NCI-H2107 treated with DMSO at 0.1 percent for 48 hours (cell line): Measurements from ENCODE around the gene ITGA3.
"Not testable (repeated sequence)": the region's sequence is repeated elsewhere in the genome, so short reads cannot be mapped to it uniquely, and the experiment has no call there.

Experiments
- DNase-seq: peaks from one replicate; lab custom pipeline; 2025; ENCODE audit not compliant: unreplicated experiment; lab: John Stamatoyannopoulos, UW

Gene ITGA3

DNA sequence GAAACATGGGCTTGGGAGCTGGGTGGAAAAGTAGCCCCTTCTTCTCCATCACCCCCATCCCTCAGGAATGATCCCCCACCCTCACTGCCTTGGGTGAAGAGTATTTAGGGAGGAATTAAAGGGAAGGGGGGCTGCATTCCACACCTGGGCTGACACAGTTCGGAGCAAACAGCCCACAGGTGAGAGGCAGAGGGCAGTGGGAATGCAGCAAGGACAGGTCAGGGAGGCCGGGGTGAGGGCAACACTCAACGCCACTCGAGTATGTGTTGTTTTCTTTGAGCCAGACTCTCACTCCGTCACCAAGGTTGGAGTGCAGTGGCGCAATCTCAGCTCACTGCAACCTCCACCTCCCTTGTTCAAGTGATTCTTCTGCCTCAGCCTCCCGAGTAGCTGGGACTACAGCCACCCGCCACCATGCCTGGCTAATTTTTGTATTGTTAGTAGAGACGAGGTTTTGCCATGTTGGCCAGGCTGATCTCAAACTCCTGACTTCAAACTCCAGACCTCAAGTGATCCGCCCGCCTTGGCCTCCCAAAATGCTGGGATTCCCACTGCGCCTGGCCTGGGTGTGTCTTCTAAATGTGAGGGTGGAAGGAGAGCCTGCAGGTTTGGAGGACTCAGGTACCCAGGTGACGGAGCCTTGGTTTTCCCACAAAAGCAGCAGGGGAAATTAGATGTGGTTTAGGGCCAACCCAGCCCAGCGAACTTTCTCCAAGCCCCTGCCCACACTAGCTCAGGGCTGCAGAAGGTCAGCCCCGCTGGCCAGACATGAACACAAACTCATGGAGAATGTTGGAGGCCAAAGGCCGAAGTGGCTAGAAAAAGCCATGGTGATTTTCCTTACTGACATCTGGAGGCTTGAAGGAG lies 21.2 kb upstream of the ITGA3 start:
- DNase-seq: no peak

DNA sequence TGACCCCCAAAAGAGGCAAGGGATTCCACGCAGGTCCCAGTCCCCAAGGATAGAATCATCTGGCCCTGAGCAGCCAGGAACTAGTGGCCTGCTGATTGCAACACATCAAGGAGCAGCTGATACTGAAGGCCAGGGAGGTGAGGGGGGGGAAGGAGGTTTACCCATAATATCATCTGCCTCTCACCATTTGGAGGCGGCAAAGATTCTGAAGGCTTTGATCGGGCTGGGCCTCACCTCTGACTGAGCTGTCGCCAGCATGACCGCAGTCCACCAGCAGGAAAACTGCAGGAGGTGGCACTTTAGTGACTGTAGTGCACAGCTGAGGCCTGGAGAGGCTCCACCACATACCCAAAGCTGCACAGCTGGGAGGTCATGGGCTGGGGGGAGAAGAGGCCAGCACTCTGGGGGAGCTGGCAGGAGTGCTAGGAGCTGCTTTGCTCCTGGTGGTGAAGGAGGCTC lies 20.5 kb upstream of the ITGA3 start:
- DNase-seq: no peak

DNA sequence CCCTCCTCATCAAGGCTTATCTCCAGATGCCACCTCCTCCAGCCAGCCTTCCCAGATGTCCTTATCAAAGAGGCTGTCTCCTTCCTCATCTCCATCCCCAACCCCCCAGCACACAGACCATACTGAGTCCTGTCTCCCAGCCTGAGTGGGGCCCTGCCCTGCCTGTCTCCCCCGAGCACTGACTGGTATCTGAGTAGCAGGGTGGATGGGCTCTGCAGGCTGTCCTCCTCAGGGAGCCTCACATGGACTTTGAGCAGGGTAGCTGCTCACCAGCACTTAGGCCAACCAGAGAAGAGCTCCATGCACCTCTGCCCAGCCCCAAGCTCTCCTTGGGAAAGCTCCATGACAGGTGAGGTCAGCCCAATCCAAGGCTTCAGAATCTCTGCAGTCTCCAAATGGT lies 20.0 kb upstream of the ITGA3 start:
- no peak for DNase-seq

DNA sequence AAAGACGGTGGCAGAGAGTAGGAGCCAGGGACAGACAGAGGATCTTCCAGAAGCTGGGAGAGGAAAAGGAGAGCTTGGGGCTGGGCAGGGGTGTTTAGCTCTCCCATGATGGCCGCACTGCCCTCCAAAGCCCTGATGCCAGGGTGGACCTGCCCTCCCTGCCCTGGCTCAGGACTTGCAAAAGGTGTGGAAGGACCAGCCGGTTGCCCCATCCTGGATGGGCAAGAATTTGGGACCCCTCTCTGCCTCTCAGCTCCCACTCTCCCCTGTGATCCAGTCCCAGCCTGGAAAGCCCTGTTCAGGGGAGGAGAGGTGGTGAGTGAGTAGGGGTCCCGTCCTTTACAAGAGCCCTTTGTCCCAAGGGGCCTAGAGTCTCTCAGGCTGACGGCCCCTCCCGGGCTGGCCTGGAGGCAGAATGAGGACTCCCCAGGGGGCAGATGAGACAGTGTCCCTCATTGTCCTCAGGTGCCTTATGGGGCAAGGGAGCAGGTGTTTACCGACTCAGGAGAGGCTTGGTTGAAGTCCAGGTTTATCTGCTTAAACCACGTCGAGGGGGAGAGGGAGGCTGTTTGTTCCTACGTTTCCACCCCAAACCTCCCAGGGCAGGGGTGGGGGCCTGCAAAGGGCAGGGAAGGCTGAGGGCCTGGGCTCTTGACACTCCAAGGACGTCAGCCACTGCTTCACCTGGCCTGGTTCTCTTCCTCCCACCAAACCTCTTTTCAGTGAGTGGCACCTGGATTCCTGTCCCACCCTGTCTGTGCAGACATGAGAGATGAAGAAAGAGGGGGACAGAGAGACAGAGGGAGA lies 19.3 kb upstream of the ITGA3 start:
- no peak for DNase-seq

DNA sequence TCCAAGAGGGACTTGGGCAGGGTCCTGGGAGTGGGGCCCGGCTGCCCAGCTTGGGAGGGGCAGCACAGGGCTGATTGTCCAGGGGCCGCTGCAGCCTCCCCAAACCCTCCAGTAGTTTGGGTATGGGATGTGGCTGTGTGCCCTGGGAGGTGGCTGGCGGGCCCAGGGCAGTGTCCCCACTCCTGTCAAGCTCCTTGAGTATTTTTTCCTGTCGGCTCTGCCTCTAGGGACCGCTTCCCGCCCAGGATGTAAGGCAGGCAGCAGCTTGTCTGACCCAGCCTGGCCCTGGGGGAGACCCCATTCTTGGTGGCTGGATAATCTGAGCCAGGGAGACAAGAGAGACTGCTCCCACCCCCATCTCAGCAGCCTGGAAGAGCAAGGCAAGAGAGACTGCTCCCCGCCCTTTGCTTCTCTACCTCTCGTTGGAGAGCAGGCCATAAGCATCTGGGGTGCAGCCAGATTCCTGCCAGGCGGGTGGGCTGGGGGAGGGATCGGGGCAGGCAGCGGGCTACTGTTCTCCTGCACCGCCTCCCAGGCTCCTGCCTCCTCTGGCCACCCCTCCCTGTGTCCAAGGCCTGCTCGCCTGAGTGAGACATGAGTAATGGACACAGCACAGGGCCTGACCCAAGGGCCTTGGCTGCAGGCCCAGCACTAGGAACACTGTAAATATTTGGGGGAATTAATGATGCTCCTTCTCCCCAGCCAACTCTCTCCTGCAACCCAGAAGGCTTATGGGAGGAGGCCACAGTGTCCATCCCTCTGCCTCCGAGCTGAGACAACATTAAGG lies 18.4 kb upstream of the ITGA3 start:
- DNase-seq: no peak

DNA sequence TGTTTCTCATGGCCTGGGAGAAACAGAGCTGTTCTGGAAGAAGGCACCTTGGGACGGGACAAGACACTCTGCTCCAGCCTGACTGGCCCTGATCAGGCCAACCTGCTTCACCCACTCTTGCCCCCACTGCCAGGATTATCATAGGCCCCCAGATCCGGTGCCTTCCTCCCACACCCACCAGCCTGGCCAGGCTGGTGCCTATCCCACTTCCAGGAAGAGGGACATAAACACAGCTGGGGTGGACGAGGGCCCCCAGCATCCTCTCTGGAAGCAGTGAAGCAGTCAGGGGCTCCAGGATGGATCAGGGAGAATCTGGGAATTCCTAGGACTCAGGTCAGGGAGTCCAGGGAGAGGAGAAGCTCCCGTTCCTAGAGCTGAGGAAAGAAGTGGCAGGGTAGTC lies 16.9 kb upstream of the ITGA3 start:
- no peak for DNase-seq

DNA sequence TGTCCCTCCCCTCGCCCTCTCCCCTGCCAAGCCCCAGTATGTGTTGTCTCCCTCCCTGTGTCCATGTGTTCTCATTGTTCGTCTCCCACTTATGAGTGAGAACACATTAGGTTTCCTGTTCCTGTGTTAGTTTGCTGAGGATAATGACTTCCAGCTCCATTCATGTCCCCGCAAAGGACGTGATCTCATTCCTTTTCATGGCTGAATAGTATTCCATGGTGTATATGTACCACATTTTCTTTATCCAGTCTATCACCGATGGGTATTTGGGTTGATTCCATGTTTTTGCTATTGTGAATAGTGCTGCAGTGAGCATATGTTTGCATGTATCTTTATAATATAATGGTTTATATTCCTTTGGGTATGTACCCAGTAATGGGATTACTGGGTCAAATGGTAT lies 15.4 kb upstream of the ITGA3 start:
- DNase-seq: not testable (repeated sequence)

DNA sequence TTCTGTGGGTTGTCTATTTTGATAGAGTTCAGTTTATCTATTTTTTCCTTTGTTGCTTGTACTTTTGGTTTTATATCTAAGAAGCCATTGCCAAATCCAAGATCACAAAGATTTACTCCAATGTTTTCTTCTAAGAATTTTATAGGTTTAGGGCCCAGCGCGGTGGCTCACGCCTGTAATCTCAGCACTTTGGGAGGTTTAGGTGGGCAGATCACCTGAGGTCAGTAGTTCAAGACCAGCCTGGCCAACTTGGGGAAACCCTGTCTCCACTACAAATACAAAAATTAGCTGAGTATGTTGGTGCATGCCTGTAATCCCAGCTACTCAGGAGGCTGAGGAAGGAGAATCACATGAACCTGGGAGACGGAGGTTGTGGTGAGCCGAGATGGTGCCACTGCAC lies 13.7 kb upstream of the ITGA3 start:
- DNase-seq: no peak

DNA sequence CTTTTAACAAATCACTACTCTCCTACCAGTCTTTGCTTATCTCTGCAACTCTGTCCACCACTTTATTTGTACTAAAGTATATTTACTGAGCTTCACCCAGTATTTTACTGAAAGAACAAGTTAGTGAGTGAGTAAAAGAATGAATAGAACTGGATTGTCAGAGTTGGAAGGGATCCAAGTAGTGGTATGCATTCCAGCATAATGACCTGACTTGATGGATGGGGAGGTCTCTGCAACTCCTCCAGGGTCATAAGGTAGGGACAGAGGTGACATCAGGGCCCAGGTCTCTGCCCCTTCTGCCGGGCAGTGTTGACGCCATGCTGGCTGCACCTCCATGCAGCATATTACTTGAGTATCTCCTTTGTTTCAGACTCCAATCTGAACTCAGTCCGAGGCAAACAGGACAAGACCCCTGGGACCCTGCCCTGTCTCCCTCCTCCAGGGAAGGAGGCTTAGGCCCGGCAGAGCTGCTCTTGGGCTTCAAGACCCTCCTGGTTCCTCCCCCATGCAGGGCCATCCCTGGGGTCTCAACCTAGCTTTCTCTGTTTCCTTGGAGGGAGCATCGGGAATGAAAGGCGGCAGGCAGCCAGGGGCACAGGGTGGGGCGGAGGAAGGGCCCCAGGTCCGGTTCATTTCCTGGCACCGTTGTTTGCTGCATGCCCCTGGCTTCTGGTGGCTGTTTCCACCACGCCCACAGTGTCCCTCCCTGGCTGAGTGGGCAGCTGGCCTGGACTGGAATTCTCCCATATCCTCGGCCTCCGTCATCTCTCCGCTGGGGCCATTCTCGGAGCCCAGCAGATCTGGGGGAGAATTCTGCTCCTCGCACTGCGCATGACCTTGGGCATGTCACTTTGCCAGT lies 12.4 kb upstream of the ITGA3 start:
- DNase-seq: no peak

DNA sequence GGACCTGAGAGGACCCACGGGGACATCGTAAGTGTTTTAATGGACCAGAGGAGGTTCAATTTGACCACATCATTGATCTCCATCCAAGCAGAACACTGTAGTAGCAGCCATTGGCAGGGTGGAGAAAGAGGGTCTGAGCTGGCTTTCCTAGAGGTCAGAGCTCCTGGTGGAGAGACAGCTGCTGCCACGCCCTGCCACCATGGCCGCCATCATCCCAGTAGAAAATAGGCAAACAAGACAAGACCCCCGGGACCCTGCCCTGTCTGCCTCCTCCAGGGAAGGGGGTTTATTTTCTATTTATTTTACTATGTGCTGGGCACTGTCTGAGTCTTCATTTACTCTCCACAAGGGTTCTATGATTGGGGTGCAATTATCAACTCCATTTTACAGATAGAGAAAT lies 11.4 kb upstream of the ITGA3 start:
- DNase-seq: no peak

DNA sequence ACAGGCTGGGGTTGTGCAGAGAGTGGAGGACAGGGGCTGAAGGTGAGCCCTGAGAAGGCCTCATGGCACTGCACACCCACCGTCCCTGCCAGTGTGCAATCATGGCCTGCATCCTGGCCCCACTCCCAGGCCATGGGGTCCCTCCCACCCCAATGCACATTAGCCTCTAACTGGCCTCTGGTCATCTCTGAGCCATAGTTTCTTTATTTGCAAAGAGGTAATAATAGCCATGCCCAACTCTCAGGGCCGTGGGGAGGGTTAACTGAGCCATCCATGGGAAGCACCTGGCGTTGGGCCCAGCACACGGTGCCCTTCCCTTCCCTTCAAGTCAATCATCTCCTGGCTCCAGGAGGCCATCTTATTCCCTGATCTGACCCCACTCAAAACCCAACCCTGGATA lies 10.8 kb upstream of the ITGA3 start:
- DNase-seq: no peak

DNA sequence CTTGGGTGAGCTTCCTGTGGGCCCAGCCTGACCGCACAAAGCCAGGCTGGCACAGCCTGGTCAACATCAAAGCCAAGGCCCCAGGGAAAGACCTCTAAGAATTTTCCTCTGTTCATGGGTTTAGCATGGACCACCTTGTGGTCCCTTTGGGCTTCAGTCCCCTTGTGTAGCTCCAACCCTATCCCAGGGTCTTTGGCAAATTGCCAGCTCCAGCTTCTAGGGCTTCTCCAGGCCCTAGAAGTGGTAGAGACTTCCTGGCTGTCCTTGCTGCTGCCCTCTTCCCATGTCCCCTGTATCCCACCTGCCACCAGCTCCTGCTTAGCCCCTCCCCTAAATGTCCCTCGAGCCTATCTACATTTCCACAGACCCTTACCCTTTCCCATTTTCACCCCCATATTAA lies 9.7 kb upstream of the ITGA3 start:
- no peak for DNase-seq

DNA sequence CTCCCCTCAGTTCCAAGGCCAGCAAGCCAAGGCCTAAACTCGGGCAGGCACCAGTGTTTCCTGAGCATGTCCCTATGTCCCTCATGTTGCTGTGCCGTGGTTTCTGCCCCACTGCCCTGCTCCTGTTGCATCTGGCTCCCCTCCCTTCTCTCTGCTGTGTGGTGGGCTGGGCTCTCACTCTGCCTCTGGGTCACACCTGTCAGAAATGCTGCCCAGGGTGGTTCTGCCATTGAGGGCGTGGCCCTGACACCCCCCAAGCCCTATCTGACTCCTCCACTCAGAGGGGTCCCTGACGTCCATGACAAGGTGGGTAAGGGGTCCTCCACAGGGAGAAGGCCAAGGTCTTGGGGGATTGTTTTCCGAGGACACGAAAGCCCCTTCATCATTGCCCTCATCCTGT lies 9.2 kb upstream of the ITGA3 start:
- DNase-seq: no peak

DNA sequence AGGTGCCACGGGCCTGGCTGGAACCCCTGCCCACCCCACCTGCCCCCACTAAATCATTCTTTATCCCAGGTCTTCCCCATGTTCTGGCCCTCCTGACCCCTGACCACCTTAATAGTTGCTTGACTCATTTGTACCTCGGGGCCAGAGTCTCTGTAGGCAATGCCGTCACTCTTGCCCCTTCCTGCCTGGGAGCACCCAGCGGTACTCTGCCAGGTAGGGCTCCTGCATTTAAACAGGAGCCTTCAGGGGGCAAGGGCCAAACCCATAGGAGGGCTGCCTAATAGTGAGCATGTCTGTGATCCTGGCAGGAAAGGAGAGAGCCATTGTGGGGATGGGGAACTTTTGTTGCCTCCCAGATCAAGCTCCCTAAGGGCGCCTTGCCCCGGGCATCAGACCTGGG lies 8.8 kb upstream of the ITGA3 start:
- DNase-seq: no peak

DNA sequence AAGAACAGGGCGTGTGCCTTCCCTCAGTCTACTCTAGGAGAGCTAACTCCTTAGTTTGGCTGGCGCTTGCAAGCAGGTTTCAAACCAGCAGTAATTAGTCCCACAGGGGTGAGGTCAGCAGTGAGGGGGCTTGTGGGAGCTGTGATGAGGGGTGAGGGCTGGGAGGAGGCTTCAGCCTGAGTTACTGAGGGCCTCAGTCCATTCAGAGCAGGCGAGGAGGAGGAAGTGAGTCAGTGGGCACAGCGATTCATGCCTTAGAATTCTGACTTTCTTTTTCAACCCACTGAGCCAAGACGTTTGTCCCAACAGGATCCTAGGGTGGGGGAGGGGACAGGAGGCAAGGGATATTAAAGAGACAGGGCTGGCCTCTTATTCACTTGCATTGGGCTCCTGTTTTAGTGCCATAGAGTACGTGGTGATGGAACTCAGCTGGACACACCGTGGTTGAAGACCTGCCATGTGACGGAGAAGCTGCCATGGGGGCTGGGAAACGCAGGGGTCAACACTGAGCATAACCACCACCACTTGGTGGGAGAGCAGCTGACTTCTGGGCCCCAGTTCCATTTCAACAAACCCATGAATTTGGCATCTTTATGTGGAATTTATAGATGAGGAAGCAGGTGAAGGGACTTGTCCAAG lies 8.3 kb upstream of the ITGA3 start:
- no peak for DNase-seq

DNA sequence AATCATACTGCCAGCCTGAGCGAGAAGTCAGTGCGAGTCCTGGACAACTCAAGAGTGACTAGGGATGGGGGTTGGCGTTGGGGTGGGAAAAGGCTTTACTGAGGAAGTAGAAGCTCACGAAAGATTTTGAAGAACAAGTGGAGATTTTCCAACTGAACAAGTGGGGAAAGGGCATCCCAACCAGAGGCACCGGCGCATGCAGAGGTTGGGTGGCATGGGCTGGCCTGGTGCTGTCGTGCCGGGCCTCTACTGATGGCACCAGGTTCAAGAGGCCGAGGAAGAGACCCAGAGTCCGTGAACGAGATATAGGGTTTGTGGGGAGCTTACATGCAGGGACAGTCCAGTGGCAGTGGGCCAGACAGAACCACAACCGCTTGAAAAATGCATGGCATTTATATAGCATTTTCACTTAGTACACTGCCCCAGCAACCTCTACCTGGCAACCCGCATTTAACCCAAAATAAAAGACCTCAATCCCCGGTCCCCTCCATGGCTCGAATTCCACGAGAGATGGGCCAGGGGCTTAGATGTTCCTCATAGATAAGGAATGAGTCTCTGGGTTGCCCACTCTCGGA lies 7.7 kb upstream of the ITGA3 start:
- no peak for DNase-seq

DNA sequence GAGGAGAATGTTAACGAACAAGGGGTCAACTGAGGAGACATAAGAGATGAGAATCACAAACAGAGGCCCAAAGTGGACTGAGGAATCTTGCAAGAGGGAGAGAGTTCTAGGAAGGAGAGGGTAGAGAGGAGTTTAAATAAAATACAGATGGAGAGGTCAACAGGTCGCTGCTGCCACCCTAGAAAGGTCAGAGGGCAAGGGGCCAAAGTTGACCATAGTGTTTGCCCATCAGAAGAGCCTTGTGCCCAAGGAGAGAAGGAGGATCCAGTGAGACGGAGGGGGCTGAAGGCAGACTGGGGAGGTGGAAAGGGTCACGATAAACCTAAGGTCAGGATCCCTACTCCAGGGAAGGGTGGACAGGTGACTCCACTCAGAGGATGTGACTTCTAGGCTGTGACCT lies 6.9 kb upstream of the ITGA3 start:
- DNase-seq: no peak

DNA sequence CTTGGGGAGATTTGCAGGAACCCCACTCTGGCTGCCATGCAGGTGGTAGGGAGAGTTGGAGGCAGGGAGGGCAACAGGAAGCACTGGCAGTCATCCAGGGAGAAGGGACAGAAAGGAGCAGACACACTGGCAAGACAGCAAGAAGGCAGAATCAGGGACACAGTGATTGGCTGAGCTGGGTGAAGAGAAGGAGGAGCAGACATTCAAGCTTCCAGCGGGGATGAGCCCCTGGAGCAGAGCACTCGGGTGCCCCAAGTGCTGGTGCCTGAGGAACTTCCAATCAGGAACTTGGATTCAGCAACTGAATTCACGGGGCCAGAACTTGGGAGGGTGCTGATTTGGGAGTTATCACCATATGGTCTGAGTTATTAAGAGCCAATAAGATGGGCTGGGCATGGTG lies 6.3 kb upstream of the ITGA3 start:
- no peak for DNase-seq

DNA sequence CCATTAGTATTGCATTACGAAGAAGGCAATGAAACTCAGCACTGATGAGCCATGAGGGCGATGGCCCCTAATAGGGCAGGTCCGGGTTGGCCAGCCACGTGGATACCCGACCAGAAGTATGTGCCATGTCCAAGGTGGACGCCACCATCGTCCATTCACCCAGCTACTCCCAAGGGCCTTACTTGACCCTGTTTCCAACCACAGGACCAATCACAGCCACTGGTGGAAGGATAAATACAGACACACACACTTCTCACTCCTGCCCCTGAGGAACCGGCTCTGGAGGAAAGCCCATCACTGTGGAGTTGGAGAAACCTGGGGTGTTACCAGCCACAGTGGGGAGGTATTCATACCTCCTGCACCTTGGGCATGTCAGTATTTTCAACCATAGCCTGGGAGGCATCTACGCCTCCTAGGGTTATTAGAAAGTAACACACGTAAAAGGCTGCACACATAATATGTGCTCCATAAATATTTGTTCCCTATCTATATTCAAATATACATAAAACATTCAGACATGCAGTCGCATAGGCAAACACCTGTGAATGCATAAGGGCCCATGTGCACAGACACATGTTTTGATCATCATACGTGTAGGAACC lies 5.4 kb upstream of the ITGA3 start:
- DNase-seq: no peak
